ENCODE results near the gene ZNF630.
"Not testable (repeated sequence)": the region's sequence is repeated elsewhere in the genome, so short reads cannot be mapped to it uniquely, and the experiment has no call there.

DNA sequence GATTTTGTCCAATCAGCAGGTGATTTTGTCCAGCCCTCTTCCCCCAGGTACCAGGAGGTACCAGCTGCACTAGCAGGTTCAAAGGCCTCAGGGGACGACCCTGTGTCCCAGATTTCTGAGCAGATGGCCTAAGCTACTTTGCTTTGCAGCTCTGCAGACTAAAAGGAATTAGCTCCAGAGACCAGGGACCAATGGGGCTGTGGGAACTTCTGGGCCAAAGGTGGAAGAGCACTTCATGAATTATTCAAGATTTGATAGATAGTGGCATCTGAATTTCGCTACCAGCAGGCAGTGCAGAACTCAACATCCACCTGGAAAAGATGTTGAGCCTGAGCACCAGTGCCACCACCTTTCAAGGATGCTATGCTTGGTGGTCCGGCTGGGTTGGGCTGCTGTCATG lies 21.1 kb upstream of the ZNF630 start:
- TF ChIP-seq CTCF (conservative IDR thresholded peaks at IDR 0.05; ENCODE audit: low read length); EZH2phosphoT487 (IDR thresholded peaks at IDR 0.05; ENCODE audit: borderline replicate concordance, low read depth, low read length): not testable (repeated sequence)
